OCI-LY1 (cell line): ENCODE results near the gene NTRK3.

Experiments used
- H2AFZ ChIP-seq: fragments of 200-600 bp; sonication (generic), shearing (Covaris generic); 2 replicates; pipeline ENCODE4 v1.6.0; 2014; ENCODE audit warnings: antibody characterized with exemption, mild to moderate bottlenecking, low read length
- H3F3A ChIP-seq: fragments of 200-600 bp; sonication (generic), shearing (Covaris generic); 2 replicates; pipeline ENCODE4 v1.6.0; 2014; ENCODE audit warnings: mild to moderate bottlenecking, antibody characterized with exemption, low read length, moderate library complexity; ENCODE audit not compliant: insufficient read depth
- H3K27ac ChIP-seq: fragments of 200-600 bp; sonication (generic); 2 replicates; pipeline ENCODE4 v1.5.1; 2014; ENCODE audit warnings: low read length, mixed run types, mild to moderate bottlenecking, low read depth; ENCODE audit not compliant: poor library complexity, severe bottlenecking
- H3K27me3 ChIP-seq: fragments of 200-600 bp; sonication (generic); 2 replicates; pipeline ENCODE4 v1.6.0; 2014; ENCODE audit warnings: antibody characterized with exemption, mild to moderate bottlenecking, low read length, moderate library complexity; ENCODE audit not compliant: insufficient read depth
- H3K36me3 ChIP-seq: fragments of 200-600 bp; sonication (generic); 2 replicates; pipeline ENCODE4 v1.6.1; 2014; ENCODE audit warnings: mild to moderate bottlenecking, antibody characterized with exemption, low read length, moderate library complexity, mixed read lengths; ENCODE audit not compliant: insufficient read depth
- H3K4me1 ChIP-seq: fragments of 200-600 bp; sonication (generic); 2 replicates; pipeline ENCODE4 v1.5.1; 2014; ENCODE audit warnings: mild to moderate bottlenecking, low read length, moderate library complexity; ENCODE audit not compliant: insufficient read depth, severe bottlenecking
- H3K4me2 ChIP-seq: fragments of 200-600 bp; sonication (generic), shearing (Covaris generic); 2 replicates; pipeline ENCODE4 v1.6.1; 2014; ENCODE audit warnings: low read length
- H3K4me3 ChIP-seq: fragments of 200-600 bp; sonication (generic); 2 replicates; pipeline ENCODE4 v1.5.1; 2014; ENCODE audit warnings: low read length, low read depth, mild to moderate bottlenecking, mixed read lengths; ENCODE audit not compliant: poor library complexity, severe bottlenecking
- H3K79me2 ChIP-seq: fragments of 200-600 bp; shearing (Covaris generic); 2 replicates; pipeline ENCODE4 v1.6.1; 2016; ENCODE audit warnings: mixed run types, low read length, mixed read lengths; ENCODE audit not compliant: insufficient read depth
- H3K9ac ChIP-seq: fragments of 200-600 bp; sonication (generic), shearing (Covaris generic); 2 replicates; pipeline ENCODE4 v1.6.1; 2014; ENCODE audit warnings: mild to moderate bottlenecking, low read length, mixed read lengths
- H3K9me2 ChIP-seq: fragments of 200-600 bp; sonication (generic), shearing (Covaris generic); 2 replicates; pipeline ENCODE4 v1.6.1; 2014; ENCODE audit warnings: low read depth, mild to moderate bottlenecking, low read length, mixed read lengths
- H3K9me3 ChIP-seq: fragments of 200-600 bp; shearing (Covaris generic); 2 replicates; pipeline ENCODE4 v1.6.1; 2014; ENCODE audit warnings: low read length, mixed read lengths
- H4K20me1 ChIP-seq: fragments of 200-600 bp; sonication (generic), shearing (Covaris generic); 2 replicates; pipeline ENCODE4 v1.6.0; 2016; ENCODE audit warnings: mild to moderate bottlenecking, low read length; ENCODE audit not compliant: insufficient read depth
- EZH2 ChIP-seq: fragments of 200-600 bp; sonication (generic), shearing (Covaris generic); IDR thresholded peaks from 2 replicates; pipeline ENCODE4 v1.8.0; 2017; ENCODE audit warnings: borderline replicate concordance, mixed run types, mild to moderate bottlenecking, antibody characterized with exemption, low read length, moderate library complexity, mixed read lengths
- TF ChIP-seq, protein P1 (sequence below): fragments of 200-600 bp; sonication (generic), shearing (Covaris generic); IDR thresholded peaks from 2 replicates; pipeline ENCODE4 v1.5.1; 2017; ENCODE audit warnings: mild to moderate bottlenecking, antibody characterized with exemption, low read length, moderate library complexity, mixed read lengths

NTRK3 gene

GRCh38 chr15:87919064-87919463 is 337.5 kb downstream of the NTRK3 start:
- Histone ChIP-seq H4K20me1 (no peaks in the 10 kb centered on the region), H3K4me2 (no peak overlapping the region), H3F3A (no peaks in the 10 kb centered on the region), H3K4me3 (no peak overlapping the region), H2AFZ (no peak overlapping the region), H3K36me3 (no peaks in the 10 kb centered on the region), H3K9me2 (no peaks in the 10 kb centered on the region), H3K79me2 (no peaks in the 10 kb centered on the region), H3K9ac (no peak overlapping the region), H3K27me3 (no peaks in the 10 kb centered on the region), H3K27ac (no peak overlapping the region), H3K4me1 (no peaks in the 10 kb centered on the region), H3K9me3 (no peaks in the 10 kb centered on the region)
- TF ChIP-seq, protein P1, sequence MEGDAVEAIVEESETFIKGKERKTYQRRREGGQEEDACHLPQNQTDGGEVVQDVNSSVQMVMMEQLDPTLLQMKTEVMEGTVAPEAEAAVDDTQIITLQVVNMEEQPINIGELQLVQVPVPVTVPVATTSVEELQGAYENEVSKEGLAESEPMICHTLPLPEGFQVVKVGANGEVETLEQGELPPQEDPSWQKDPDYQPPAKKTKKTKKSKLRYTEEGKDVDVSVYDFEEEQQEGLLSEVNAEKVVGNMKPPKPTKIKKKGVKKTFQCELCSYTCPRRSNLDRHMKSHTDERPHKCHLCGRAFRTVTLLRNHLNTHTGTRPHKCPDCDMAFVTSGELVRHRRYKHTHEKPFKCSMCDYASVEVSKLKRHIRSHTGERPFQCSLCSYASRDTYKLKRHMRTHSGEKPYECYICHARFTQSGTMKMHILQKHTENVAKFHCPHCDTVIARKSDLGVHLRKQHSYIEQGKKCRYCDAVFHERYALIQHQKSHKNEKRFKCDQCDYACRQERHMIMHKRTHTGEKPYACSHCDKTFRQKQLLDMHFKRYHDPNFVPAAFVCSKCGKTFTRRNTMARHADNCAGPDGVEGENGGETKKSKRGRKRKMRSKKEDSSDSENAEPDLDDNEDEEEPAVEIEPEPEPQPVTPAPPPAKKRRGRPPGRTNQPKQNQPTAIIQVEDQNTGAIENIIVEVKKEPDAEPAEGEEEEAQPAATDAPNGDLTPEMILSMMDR, result no peak
- no peak for TF ChIP-seq EZH2

DNA sequence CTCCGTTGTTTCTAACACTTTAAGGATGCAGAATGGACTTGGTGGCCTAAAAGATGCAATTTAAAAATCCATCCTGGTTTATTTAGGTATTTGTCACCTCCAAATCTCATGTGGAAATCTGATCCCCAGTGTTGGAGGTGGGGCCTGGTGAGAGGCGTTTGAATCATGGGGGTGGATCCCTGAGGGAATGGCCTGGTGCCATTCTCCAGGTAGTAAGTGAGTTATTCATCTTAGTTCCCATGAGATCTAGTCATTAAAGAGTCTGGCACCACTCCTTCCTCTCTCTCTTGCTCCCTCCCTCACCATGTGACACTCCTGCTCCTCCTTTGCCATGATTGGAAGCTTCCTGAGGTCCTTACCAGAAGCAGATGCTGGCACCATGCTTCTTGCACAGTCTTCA is 339.1 kb downstream of the NTRK3 start:
- H3K9me3 ChIP-seq, result no peaks in the 10 kb centered on the region
- no peaks in the 10 kb centered on the region for H3F3A ChIP-seq
- H3K4me2 ChIP-seq, result no peak overlapping the region
- no peak overlapping the region for H3K27ac ChIP-seq
- no peak overlapping the region for H3K4me3 ChIP-seq
- H3K36me3 ChIP-seq, result no peaks in the 10 kb centered on the region
- no peaks in the 10 kb centered on the region for H3K4me1 ChIP-seq
- H2AFZ ChIP-seq, result no peak overlapping the region
- no peaks in the 10 kb centered on the region for H3K27me3 ChIP-seq
- no peak for TF ChIP-seq EZH2
- TF ChIP-seq, protein P1, result no peak
- no peaks in the 10 kb centered on the region for H3K9me2 ChIP-seq
- no peaks in the 10 kb centered on the region for H3K79me2 ChIP-seq
- H4K20me1 ChIP-seq, result no peaks in the 10 kb centered on the region
- H3K9ac ChIP-seq, result no peak overlapping the region

GRCh38 chr15:87916208-87916607 is 340.3 kb downstream of the NTRK3 start:
- Histone ChIP-seq H3K36me3 (no peaks in the 10 kb centered on the region), H3K27ac (no peak overlapping the region), H3F3A (no peaks in the 10 kb centered on the region), H3K9me3 (no peaks in the 10 kb centered on the region), H3K9me2 (no peaks in the 10 kb centered on the region), H3K79me2 (no peaks in the 10 kb centered on the region), H3K27me3 (no peaks in the 10 kb centered on the region), H3K9ac (no peak overlapping the region), H2AFZ (no peak overlapping the region), H3K4me2 (no peak overlapping the region), H4K20me1 (no peaks in the 10 kb centered on the region), H3K4me1 (no peaks in the 10 kb centered on the region), H3K4me3 (no peak overlapping the region)
- TF ChIP-seq EZH2, result no peak
- TF ChIP-seq, protein P1, result no peak
